Measurements from ENCODE around the gene SLC17A5.
A peak's percentile ranks its signal among the peaks of the same experiment; 100 is the strongest.

Gene SLC17A5

DNA sequence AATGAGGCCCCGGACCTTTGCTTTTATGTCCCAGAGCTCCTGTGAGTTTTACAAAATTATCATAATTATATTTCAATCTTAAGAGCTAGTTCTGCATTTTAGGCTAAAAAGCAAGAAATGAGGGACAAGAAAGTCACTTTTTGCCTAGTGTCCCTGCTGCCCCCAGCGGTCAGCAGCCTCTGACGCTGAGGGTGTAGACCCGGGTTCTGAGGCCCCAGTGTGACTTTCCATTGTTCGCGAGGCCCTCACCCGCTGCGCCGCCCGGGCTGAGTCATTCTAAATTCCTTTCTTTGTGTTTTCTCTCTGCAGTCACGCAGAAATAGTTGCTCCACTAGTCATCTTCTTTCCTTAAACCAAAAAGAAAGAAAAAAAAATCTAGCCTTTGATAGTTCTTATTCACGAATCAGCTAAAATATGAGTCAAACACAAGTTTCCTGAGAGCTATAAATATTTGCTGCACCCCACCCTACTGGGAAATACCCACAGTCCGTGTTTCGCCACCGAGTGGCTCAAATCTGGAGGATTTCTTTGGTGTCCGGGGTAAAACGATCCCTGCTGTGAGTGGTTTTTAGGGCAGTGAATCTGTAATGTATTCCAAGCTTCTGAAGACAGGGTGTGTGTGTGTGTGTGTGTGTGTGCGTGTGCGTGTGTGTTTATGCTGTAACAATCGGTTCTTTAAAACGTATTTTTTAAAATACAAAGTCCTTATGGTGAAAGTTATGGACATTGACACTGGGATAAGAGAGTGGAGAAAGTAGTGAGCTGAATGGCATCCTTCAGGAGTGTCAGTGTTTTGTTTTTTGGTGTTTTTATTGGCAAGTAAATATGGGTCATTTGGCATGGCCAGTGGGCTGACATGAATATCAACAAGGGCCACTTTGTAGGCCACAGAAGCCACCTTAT, 73.3 kb downstream of the SLC17A5 start:
- TF ChIP-seq EZH2 (IDR thresholded peaks at IDR 0.05; ENCODE audit: borderline replicate concordance, low read depth, low read length, severe bottlenecking): no peak
- TF ChIP-seq, protein P1, sequence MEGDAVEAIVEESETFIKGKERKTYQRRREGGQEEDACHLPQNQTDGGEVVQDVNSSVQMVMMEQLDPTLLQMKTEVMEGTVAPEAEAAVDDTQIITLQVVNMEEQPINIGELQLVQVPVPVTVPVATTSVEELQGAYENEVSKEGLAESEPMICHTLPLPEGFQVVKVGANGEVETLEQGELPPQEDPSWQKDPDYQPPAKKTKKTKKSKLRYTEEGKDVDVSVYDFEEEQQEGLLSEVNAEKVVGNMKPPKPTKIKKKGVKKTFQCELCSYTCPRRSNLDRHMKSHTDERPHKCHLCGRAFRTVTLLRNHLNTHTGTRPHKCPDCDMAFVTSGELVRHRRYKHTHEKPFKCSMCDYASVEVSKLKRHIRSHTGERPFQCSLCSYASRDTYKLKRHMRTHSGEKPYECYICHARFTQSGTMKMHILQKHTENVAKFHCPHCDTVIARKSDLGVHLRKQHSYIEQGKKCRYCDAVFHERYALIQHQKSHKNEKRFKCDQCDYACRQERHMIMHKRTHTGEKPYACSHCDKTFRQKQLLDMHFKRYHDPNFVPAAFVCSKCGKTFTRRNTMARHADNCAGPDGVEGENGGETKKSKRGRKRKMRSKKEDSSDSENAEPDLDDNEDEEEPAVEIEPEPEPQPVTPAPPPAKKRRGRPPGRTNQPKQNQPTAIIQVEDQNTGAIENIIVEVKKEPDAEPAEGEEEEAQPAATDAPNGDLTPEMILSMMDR (IDR thresholded peaks at IDR 0.05; ENCODE audit: borderline replicate concordance, extremely low read depth, low read length, poor library complexity, severe bottlenecking): no peak
- no peak overlapping the region for H3K27ac ChIP-seq (ENCODE audit: low read length)
- no peaks in the 10 kb centered on the region for H4K20me1 ChIP-seq (ENCODE audit: insufficient read depth, low read length)
- peaks cover 7% of the 10 kb centered on the region for H3K4me1 ChIP-seq (ENCODE audit: insufficient read depth, low read length)
- no peak overlapping the region for H3K9ac ChIP-seq (ENCODE audit: low read depth, low read length)
- H2AFZ ChIP-seq (ENCODE audit: low read depth, low read length): peak overlapping the region; percentile 28; the same call in 1 of the 2 replicates
- DNase-seq (no peak), ATAC-seq (ENCODE audit: insufficient read depth, low read depth) (no peak)
- H3K27me3 ChIP-seq (ENCODE audit: insufficient read depth, low read length, poor library complexity): no peaks in the 10 kb centered on the region
- H3K4me3 ChIP-seq (ENCODE audit: low read depth in 1 of 2, low read length in 2 of 2): no peak overlapping the region
- no peaks in the 10 kb centered on the region for H3K9me3 ChIP-seq (ENCODE audit: insufficient read depth, low read length, severe bottlenecking)
- H3K36me3 ChIP-seq (ENCODE audit: insufficient read depth, low read length): no peaks in the 10 kb centered on the region
- no peaks in the 10 kb centered on the region for H3K79me2 ChIP-seq (ENCODE audit: insufficient read depth, low read length)
- no peak overlapping the region for H3K4me2 ChIP-seq (ENCODE audit: insufficient read depth, low read length)

DNA sequence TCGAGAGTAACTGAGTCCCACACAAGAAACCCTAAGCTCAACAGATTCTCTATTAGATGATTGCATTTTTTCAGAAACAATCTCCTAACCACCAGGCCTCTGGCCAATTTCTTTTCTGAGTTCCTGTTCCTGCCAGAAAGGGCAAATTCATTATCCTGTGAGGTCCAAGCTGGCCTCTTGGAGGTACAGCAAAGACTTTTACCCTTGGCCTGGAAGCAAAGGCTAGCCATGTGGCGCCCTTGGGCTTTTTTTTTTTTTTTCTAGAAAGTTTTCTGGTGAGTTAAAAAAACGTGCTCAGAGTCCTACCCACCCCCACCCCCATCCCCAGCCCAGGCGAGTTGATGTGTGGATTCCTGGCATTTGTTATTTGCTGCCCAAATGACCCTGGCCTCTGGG, 73.9 kb downstream of the SLC17A5 start:
- Histone ChIP-seq H3K4me1 (ENCODE audit: insufficient read depth, low read length) (peaks cover under 1% of the 10 kb centered on the region), H3K27ac (ENCODE audit: low read length) (no peak overlapping the region), H3K9ac (ENCODE audit: low read depth, low read length) (no peak overlapping the region), H3K79me2 (ENCODE audit: insufficient read depth, low read length) (no peaks in the 10 kb centered on the region), H3K27me3 (ENCODE audit: insufficient read depth, low read length, poor library complexity) (no peaks in the 10 kb centered on the region), H3K9me3 (ENCODE audit: insufficient read depth, low read length, severe bottlenecking) (no peaks in the 10 kb centered on the region), H3K4me3 (ENCODE audit: low read depth in 1 of 2, low read length in 2 of 2) (no peak overlapping the region), H2AFZ (ENCODE audit: low read depth, low read length) (no peak overlapping the region), H3K36me3 (ENCODE audit: insufficient read depth, low read length) (no peaks in the 10 kb centered on the region), H3K4me2 (ENCODE audit: insufficient read depth, low read length) (no peak overlapping the region), H4K20me1 (ENCODE audit: insufficient read depth, low read length) (no peaks in the 10 kb centered on the region)
- DNase-seq (no peak), ATAC-seq (ENCODE audit: insufficient read depth, low read depth) (no peak)
- TF ChIP-seq EZH2 (IDR thresholded peaks at IDR 0.05; ENCODE audit: borderline replicate concordance, low read depth, low read length, severe bottlenecking): no peak
- TF ChIP-seq, protein P1 (IDR thresholded peaks at IDR 0.05; ENCODE audit: borderline replicate concordance, extremely low read depth, low read length, poor library complexity, severe bottlenecking): no peak

DNA sequence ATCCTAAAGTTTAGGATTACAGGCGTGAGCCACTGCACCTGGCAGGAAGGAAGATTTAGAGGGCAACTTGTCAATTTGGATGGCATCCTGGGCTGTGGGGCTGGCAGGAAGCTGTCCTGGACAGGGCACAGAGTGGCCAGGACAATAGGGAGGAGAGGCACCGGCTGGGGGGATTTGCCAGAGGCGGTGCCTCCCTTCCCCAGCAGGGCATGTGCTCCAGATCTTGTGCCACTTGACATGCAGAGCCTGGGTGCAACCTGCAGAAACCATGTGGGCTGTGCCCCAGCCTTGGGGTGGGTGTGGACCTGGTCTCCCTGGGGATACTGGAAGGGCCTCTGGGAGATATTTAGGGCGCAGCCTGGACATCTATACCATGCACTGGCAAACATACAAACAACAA, 74.4 kb downstream of the SLC17A5 start:
- no peak overlapping the region for H3K9ac ChIP-seq (ENCODE audit: low read depth, low read length)
- DNase-seq: no peak
- no peaks in the 10 kb centered on the region for H3K4me1 ChIP-seq (ENCODE audit: insufficient read depth, low read length)
- ATAC-seq (ENCODE audit: insufficient read depth, low read depth): no peak
- no peak overlapping the region for H2AFZ ChIP-seq (ENCODE audit: low read depth, low read length)
- TF ChIP-seq, protein P1 (IDR thresholded peaks at IDR 0.05; ENCODE audit: borderline replicate concordance, extremely low read depth, low read length, poor library complexity, severe bottlenecking): no peak
- no peak for TF ChIP-seq EZH2 (IDR thresholded peaks at IDR 0.05; ENCODE audit: borderline replicate concordance, low read depth, low read length, severe bottlenecking)
- H4K20me1 ChIP-seq (ENCODE audit: insufficient read depth, low read length): no peaks in the 10 kb centered on the region
- H3K79me2 ChIP-seq (ENCODE audit: insufficient read depth, low read length): no peaks in the 10 kb centered on the region
- no peak overlapping the region for H3K4me3 ChIP-seq (ENCODE audit: low read depth in 1 of 2, low read length in 2 of 2)
- H3K36me3 ChIP-seq (ENCODE audit: insufficient read depth, low read length): no peaks in the 10 kb centered on the region
- H3K27ac ChIP-seq (ENCODE audit: low read length): no peak overlapping the region
- no peaks in the 10 kb centered on the region for H3K9me3 ChIP-seq (ENCODE audit: insufficient read depth, low read length, severe bottlenecking)
- no peak overlapping the region for H3K4me2 ChIP-seq (ENCODE audit: insufficient read depth, low read length)
- no peaks in the 10 kb centered on the region for H3K27me3 ChIP-seq (ENCODE audit: insufficient read depth, low read length, poor library complexity)
